ENCODE measurements around the gene LITAFD. TPM values are rescaled to one million over a fixed set of nuclear protein-coding genes. Genes with fewer than 3 reads are reported as not detected.

The LITAFD gene
- total RNA-seq, 1 experiment from 2014 or later = not detected

GRCh38 chr16:8867216-8867931 lies 14.8 kb upstream of the LITAFD start:
- H3K4me2 ChIP-seq (ENCODE audit: low read length) = peak overlapping the region; percentile 100
- H3F3A ChIP-seq (ENCODE audit: low read length, unreplicated experiment) = peaks cover 5% of the 10 kb centered on the region
- no peaks in the 10 kb centered on the region for H3K9me3 ChIP-seq (ENCODE audit: low read length)
- ATAC-seq (peak; percentile 9; the same call in 1 of the 2 replicates), DNase-seq (no peak)
- H3K4me3 ChIP-seq (ENCODE audit: low read length) = peak overlapping the region; percentile 92
- H3K9me2 ChIP-seq (replicated peaks; ENCODE audit: low read length) = no peaks in the 10 kb centered on the region
- intact Hi-C loops (cut with micrococcal nuclease) = loop anchor here (5.0 kb wide), 1 partner anchor 70 kb away; the partner anchor contains the start of genes PMM2 and TMEM186
- ChIA-PET CTCF (no interaction called here), POLR2A (ENCODE audit: unreplicated experiment) (no interaction called here)
- H3K4me1 ChIP-seq (ENCODE audit: insufficient read depth, low read length) = peaks cover 23% of the 10 kb centered on the region
- peaks cover 29% of the 10 kb centered on the region for H4K20me1 ChIP-seq (ENCODE audit: low read length)
- H3K79me2 ChIP-seq (ENCODE audit: low read length) = peaks cover 59% of the 10 kb centered on the region
- no peak overlapping the region for H2AFZ ChIP-seq (ENCODE audit: low read length)
- peak overlapping the region; percentile 79 for H3K9ac ChIP-seq (ENCODE audit: low read length)
- BruUV-seq (replicated peaks) = no TSS peak
- H3K36me3 ChIP-seq (ENCODE audit: low read depth, low read length) = no peaks in the 10 kb centered on the region
- TF ChIP-seq EZH2phosphoT487 (IDR thresholded peaks at IDR 0.05; ENCODE audit: borderline replicate concordance, low read length) (no peak), EZH2 (IDR thresholded peaks at IDR 0.05; ENCODE audit: low read length, unreplicated experiment) (no peak)
- TF ChIP-seq, protein P1, sequence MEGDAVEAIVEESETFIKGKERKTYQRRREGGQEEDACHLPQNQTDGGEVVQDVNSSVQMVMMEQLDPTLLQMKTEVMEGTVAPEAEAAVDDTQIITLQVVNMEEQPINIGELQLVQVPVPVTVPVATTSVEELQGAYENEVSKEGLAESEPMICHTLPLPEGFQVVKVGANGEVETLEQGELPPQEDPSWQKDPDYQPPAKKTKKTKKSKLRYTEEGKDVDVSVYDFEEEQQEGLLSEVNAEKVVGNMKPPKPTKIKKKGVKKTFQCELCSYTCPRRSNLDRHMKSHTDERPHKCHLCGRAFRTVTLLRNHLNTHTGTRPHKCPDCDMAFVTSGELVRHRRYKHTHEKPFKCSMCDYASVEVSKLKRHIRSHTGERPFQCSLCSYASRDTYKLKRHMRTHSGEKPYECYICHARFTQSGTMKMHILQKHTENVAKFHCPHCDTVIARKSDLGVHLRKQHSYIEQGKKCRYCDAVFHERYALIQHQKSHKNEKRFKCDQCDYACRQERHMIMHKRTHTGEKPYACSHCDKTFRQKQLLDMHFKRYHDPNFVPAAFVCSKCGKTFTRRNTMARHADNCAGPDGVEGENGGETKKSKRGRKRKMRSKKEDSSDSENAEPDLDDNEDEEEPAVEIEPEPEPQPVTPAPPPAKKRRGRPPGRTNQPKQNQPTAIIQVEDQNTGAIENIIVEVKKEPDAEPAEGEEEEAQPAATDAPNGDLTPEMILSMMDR (conservative IDR thresholded peaks at IDR 0.05; ENCODE audit: low read depth, low read length) = no peak
- H3K27ac ChIP-seq (ENCODE audit: low read length) = 0 out of 2 replicates have a peak overlapping the region, but pooled peaks have one; percentile 59
- no peaks in the 10 kb centered on the region for H3K27me3 ChIP-seq (ENCODE audit: low read length)

DNA sequence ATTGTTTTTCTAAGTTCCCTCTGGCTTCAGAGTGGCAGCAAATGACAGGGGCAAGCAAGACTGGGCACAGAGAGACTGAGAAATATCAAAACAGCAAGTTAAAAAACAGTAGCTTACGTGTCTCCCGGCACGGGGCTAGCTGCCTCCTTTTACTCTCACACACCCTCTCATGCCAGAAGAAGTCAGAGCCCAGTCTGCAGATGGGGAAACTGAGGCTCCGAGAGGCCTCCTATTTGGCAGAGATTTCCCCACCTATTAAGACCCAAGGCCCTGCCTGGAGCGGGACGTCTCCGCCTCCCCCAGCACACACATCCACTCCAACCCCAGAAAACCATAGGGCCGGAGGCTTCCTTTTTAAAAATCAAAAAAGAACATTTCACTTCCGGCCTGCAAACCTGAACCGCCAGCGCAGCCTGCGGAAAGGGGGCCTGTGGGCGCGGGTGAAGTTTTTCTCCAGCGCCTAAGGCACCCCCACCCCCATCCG lies 14.2 kb upstream of the LITAFD start:
- Histone ChIP-seq H2AFZ (ENCODE audit: low read length) (peak overlapping the region; percentile 75; the same call in 1 of the 2 replicates), H3K9me2 (replicated peaks; ENCODE audit: low read length) (no peaks in the 10 kb centered on the region), H3K4me3 (ENCODE audit: low read length) (peak overlapping the region; percentile 92), H3K36me3 (ENCODE audit: low read depth, low read length) (no peaks in the 10 kb centered on the region), H3K27ac (ENCODE audit: low read length) (peak overlapping the region; percentile 59; the same call in 1 of the 2 replicates), H3F3A (ENCODE audit: low read length, unreplicated experiment) (peaks cover 5% of the 10 kb centered on the region), H3K4me1 (ENCODE audit: insufficient read depth, low read length) (peaks cover 23% of the 10 kb centered on the region), H4K20me1 (ENCODE audit: low read length) (peaks cover 28% of the 10 kb centered on the region), H3K9me3 (ENCODE audit: low read length) (no peaks in the 10 kb centered on the region), H3K79me2 (ENCODE audit: low read length) (peaks cover 53% of the 10 kb centered on the region), H3K9ac (ENCODE audit: low read length) (peak overlapping the region; percentile 79), H3K4me2 (ENCODE audit: low read length) (peak overlapping the region; percentile 100), H3K27me3 (ENCODE audit: low read length) (no peaks in the 10 kb centered on the region)
- ATAC-seq (no peak), DNase-seq (no peak)
- TF ChIP-seq EZH2 (IDR thresholded peaks at IDR 0.05; ENCODE audit: low read length, unreplicated experiment) (no peak), EZH2phosphoT487 (IDR thresholded peaks at IDR 0.05; ENCODE audit: borderline replicate concordance, low read length) (no peak)
- TF ChIP-seq, protein P1 (conservative IDR thresholded peaks at IDR 0.05; ENCODE audit: low read depth, low read length) = no peak
- ChIA-PET POLR2A (ENCODE audit: unreplicated experiment) (no interaction called here), CTCF (no interaction called here)
- intact Hi-C loops (cut with micrococcal nuclease) = loop anchor here (5.0 kb wide), 1 partner anchor 71 kb away; the partner anchor contains the start of genes PMM2 and TMEM186
- BruUV-seq (replicated peaks) = TSS peak; percentile 65

Data from PC-3 (cell line).